Measurements from ENCODE around the gene ARHGEF2. TPM values are rescaled to one million over a fixed set of nuclear protein-coding genes. Genes with fewer than 3 reads are reported as not detected.

ARHGEF2 gene
- total RNA-seq, 1 experiment from 2014 or later, result 69.5 TPM

GRCh38 chr1:155999964-156000363, 21.6 kb upstream of the ARHGEF2 start:
- TF ChIP-seq TCF7 (CRISPR knock-in tag; IDR thresholded peaks at IDR 0.05; ENCODE audit: low read depth), result no peak
- no peak for TF ChIP-seq NFE2L1 (CRISPR knock-in tag; IDR thresholded peaks at IDR 0.05)
- TF ChIP-seq FOXP1 (CRISPR knock-in tag; IDR thresholded peaks at IDR 0.05; ENCODE audit: borderline replicate concordance), result no peak
- TF ChIP-seq EMX1 (CRISPR knock-in tag; IDR thresholded peaks at IDR 0.05), result no peak
- no peak for TF ChIP-seq TEAD1 (CRISPR knock-in tag; IDR thresholded peaks at IDR 0.05)
- TF ChIP-seq CREM (CRISPR knock-in tag; IDR thresholded peaks at IDR 0.05), result no peak
- TF ChIP-seq NFATC4 (CRISPR knock-in tag; IDR thresholded peaks at IDR 0.05), result no peak
- no peak for TF ChIP-seq NFYB (CRISPR knock-in tag; conservative IDR thresholded peaks at IDR 0.05; ENCODE audit: low read depth)
- no peak for TF ChIP-seq HMGA2 (CRISPR knock-in tag; IDR thresholded peaks at IDR 0.05)
- TF ChIP-seq USF1 (CRISPR knock-in tag; IDR thresholded peaks at IDR 0.05), result no peak
- TF ChIP-seq FOXK1 (CRISPR knock-in tag; IDR thresholded peaks at IDR 0.05), result no peak
- no peak for TF ChIP-seq IRF2 (CRISPR knock-in tag; IDR thresholded peaks at IDR 0.05; ENCODE audit: borderline replicate concordance, low read depth)
- TF ChIP-seq, protein P1, sequence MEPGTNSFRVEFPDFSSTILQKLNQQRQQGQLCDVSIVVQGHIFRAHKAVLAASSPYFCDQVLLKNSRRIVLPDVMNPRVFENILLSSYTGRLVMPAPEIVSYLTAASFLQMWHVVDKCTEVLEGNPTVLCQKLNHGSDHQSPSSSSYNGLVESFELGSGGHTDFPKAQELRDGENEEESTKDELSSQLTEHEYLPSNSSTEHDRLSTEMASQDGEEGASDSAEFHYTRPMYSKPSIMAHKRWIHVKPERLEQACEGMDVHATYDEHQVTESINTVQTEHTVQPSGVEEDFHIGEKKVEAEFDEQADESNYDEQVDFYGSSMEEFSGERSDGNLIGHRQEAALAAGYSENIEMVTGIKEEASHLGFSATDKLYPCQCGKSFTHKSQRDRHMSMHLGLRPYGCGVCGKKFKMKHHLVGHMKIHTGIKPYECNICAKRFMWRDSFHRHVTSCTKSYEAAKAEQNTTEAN (CRISPR knock-in tag; IDR thresholded peaks at IDR 0.05), result no peak
- no peak for TF ChIP-seq ATF1 (CRISPR knock-in tag; IDR thresholded peaks at IDR 0.05)
- TF ChIP-seq, protein P2, sequence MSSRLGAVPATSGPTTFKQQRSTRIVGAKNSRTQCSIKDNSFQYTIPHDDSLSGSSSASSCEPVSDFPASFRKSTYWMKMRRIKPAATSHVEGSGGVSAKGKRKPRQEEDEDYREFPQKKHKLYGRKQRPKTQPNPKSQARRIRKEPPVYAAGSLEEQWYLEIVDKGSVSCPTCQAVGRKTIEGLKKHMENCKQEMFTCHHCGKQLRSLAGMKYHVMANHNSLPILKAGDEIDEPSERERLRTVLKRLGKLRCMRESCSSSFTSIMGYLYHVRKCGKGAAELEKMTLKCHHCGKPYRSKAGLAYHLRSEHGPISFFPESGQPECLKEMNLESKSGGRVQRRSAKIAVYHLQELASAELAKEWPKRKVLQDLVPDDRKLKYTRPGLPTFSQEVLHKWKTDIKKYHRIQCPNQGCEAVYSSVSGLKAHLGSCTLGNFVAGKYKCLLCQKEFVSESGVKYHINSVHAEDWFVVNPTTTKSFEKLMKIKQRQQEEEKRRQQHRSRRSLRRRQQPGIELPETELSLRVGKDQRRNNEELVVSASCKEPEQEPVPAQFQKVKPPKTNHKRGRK (CRISPR knock-in tag; IDR thresholded peaks at IDR 0.05; ENCODE audit: borderline replicate concordance), result no peak
- no peak for TF ChIP-seq ZNF416 (CRISPR knock-in tag; IDR thresholded peaks at IDR 0.05)
- no peak for TF ChIP-seq ZNF396 (CRISPR knock-in tag; IDR thresholded peaks at IDR 0.05; ENCODE audit: borderline replicate concordance)
- TF ChIP-seq, protein P3, sequence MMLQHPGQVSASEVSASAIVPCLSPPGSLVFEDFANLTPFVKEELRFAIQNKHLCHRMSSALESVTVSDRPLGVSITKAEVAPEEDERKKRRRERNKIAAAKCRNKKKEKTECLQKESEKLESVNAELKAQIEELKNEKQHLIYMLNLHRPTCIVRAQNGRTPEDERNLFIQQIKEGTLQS (CRISPR knock-in tag; conservative IDR thresholded peaks at IDR 0.05), result no peak
- TF ChIP-seq GABPB1 (CRISPR knock-in tag; IDR thresholded peaks at IDR 0.05), result no peak
- TF ChIP-seq ZNF138 (CRISPR knock-in tag; conservative IDR thresholded peaks at IDR 0.05), result no peak
- DNase-seq (ENCODE audit: low spot score) (no peak), ATAC-seq (no peak)
- POLR2A ChIA-PET, result no interaction called here
- CTCF ChIA-PET, result interaction anchor here (4.7 kb wide), 1 partner anchor 10 kb away, joined by 22 read pairs; no protein-coding TSS in a partner anchor
- Mint-ChIP-seq H3K9me3 (no peaks in the 10 kb centered on the region), H3K27me3 (ENCODE audit: low read depth) (peaks cover 2% of the 10 kb centered on the region; the same call in 1 of the 2 replicates), H3K4me3 (no peak overlapping the region), H3K36me3 (no peaks in the 10 kb centered on the region), H3K4me1 (peaks cover 6% of the 10 kb centered on the region), H3K27ac (no peak overlapping the region)

GRCh38 chr1:155996166-155996565, 17.8 kb upstream of the ARHGEF2 start:
- no peaks in the 10 kb centered on the region for H3K9me3 Mint-ChIP-seq
- CTCF ChIA-PET, result interaction anchor here (1.2 to 2.5 kb wide), 7 partner anchors 12 to 267 kb away, joined by 3 to 8 read pairs (median 6); partner anchors contain the start of gene ARHGEF2
- no peak overlapping the region for H3K4me3 Mint-ChIP-seq
- H3K27ac Mint-ChIP-seq, result no peak overlapping the region
- H3K27me3 Mint-ChIP-seq (ENCODE audit: low read depth), result no peaks in the 10 kb centered on the region; the same call in 1 of the 2 replicates
- DNase-seq (ENCODE audit: low spot score) (no peak), ATAC-seq (no peak)
- POLR2A ChIA-PET, result interaction anchor here (0.6 to 1.0 kb wide), 3 partner anchors 14 to 638 kb away, joined by 3 to 5 read pairs (median 3); no protein-coding TSS in a partner anchor
- H3K4me1 Mint-ChIP-seq, result peaks cover 3% of the 10 kb centered on the region; the same call in 1 of the 2 replicates
- H3K36me3 Mint-ChIP-seq, result no peaks in the 10 kb centered on the region
- TF ChIP-seq, protein P4, sequence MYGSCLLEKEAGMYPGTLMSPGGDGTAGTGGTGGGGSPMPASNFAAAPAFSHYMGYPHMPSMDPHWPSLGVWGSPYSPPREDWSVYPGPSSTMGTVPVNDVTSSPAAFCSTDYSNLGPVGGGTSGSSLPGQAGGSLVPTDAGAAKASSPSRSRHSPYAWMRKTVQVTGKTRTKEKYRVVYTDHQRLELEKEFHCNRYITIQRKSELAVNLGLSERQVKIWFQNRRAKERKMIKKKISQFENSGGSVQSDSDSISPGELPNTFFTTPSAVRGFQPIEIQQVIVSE (CRISPR knock-in tag; IDR thresholded peaks at IDR 0.05; ENCODE audit: borderline replicate concordance), result no peak
- TF ChIP-seq MLX (CRISPR knock-in tag; IDR thresholded peaks at IDR 0.05), result no peak
- TF ChIP-seq FOXJ3 (CRISPR knock-in tag; IDR thresholded peaks at IDR 0.05; ENCODE audit: borderline replicate concordance), result no peak
- TF ChIP-seq, protein P5, sequence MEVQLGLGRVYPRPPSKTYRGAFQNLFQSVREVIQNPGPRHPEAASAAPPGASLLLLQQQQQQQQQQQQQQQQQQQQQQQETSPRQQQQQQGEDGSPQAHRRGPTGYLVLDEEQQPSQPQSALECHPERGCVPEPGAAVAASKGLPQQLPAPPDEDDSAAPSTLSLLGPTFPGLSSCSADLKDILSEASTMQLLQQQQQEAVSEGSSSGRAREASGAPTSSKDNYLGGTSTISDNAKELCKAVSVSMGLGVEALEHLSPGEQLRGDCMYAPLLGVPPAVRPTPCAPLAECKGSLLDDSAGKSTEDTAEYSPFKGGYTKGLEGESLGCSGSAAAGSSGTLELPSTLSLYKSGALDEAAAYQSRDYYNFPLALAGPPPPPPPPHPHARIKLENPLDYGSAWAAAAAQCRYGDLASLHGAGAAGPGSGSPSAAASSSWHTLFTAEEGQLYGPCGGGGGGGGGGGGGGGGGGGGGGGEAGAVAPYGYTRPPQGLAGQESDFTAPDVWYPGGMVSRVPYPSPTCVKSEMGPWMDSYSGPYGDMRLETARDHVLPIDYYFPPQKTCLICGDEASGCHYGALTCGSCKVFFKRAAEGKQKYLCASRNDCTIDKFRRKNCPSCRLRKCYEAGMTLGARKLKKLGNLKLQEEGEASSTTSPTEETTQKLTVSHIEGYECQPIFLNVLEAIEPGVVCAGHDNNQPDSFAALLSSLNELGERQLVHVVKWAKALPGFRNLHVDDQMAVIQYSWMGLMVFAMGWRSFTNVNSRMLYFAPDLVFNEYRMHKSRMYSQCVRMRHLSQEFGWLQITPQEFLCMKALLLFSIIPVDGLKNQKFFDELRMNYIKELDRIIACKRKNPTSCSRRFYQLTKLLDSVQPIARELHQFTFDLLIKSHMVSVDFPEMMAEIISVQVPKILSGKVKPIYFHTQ (CRISPR knock-in tag; IDR thresholded peaks at IDR 0.05), result no peak
- no peak for TF ChIP-seq TEAD4 (CRISPR knock-in tag; IDR thresholded peaks at IDR 0.05)
- no peak for TF ChIP-seq SP1 (CRISPR knock-in tag; conservative IDR thresholded peaks at IDR 0.05)
- TF ChIP-seq ZNF263 (CRISPR knock-in tag; IDR thresholded peaks at IDR 0.05; ENCODE audit: low read depth), result no peak
